Cardiac muscle cell (in vitro differentiated cells and primary cell): ENCODE measurements around the gene SBSN. TPM values are rescaled to one million over a fixed set of nuclear protein-coding genes. Genes with fewer than 3 reads are reported as not detected.

Experiments
- DNase-seq, 2 donors: peaks; one replicate each; pipeline versions ENCODE4 v3.0.0 to v3.0.0-alpha.2; 2010 to 2017; ENCODE audit warnings: low read depth in 1 of 2, low spot score in 1 of 2
- H3K27ac ChIP-seq: fragments of 200-600 bp; sonication (generic); 2 replicates; pipeline ENCODE4 v1.5.1; 2016
- H3K27me3 ChIP-seq: fragments of 200-600 bp; sonication (generic); 2 replicates; pipeline ENCODE4 v1.6.0; 2016; ENCODE audit warnings: control low read depth
- H3K36me3 ChIP-seq: fragments of 200-600 bp; sonication (generic); 2 replicates; pipeline ENCODE4 v1.5.1; 2016; ENCODE audit warnings: control low read depth
- H3K4me1 ChIP-seq: fragments of 200-600 bp; sonication (generic); 2 replicates; pipeline ENCODE4 v1.8.1; 2017; ENCODE audit warnings: low read depth, mild to moderate bottlenecking, mixed run types
- H3K4me3 ChIP-seq: fragments of 200-600 bp; sonication (generic); 2 replicates; pipeline ENCODE4 v1.5.1; 2016; ENCODE audit warnings: mild to moderate bottlenecking
- H3K9me3 ChIP-seq: fragments of 200-600 bp; sonication (generic); 2 replicates; pipeline ENCODE4 v1.5.1; 2017; ENCODE audit warnings: low read depth, mild to moderate bottlenecking, control low read depth
- polyA plus RNA-seq: library from polyadenylated mRNA; unstranded; fragments of >200 nt; fragmentation: Nextera tagmentation; extraction: Ambion mirVana; gene quantifications from 2 replicates; pipeline ENCODE4 v1.2.1, GENCODE V29; 2016
- total RNA-seq: library from RNA; depleted of rRNA; stranded (reverse); fragments of >200 nt; gene quantifications from 2 replicates; pipeline ENCODE4 v1.2.3, GENCODE V29; 2016
- TF ChIP-seq, protein P1 (sequence below): IDR thresholded peaks from 2 replicates; pipeline ENCODE4 v1.5.1; 2012; ENCODE audit warnings: low read depth, mild to moderate bottlenecking, low read length

SBSN gene
- total and polyA plus RNA-seq, 2 experiments from 2014 or later, result 0.15 TPM; not detected in 1

- Histone ChIP-seq H3K36me3 (no peaks in the 10 kb centered on the region), H3K4me1 (peaks cover 10% of the 10 kb centered on the region), H3K27ac (no peak overlapping the region), H3K9me3 (no peaks in the 10 kb centered on the region), H3K27me3 (no peaks in the 10 kb centered on the region), H3K4me3 (no peak overlapping the region)
- TF ChIP-seq, protein P1, sequence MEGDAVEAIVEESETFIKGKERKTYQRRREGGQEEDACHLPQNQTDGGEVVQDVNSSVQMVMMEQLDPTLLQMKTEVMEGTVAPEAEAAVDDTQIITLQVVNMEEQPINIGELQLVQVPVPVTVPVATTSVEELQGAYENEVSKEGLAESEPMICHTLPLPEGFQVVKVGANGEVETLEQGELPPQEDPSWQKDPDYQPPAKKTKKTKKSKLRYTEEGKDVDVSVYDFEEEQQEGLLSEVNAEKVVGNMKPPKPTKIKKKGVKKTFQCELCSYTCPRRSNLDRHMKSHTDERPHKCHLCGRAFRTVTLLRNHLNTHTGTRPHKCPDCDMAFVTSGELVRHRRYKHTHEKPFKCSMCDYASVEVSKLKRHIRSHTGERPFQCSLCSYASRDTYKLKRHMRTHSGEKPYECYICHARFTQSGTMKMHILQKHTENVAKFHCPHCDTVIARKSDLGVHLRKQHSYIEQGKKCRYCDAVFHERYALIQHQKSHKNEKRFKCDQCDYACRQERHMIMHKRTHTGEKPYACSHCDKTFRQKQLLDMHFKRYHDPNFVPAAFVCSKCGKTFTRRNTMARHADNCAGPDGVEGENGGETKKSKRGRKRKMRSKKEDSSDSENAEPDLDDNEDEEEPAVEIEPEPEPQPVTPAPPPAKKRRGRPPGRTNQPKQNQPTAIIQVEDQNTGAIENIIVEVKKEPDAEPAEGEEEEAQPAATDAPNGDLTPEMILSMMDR, result no peak
- no peak for DNase-seq
Measured at GRCh38 chr19:35498220-35498619, 29.9 kb downstream of the SBSN start.

DNA sequence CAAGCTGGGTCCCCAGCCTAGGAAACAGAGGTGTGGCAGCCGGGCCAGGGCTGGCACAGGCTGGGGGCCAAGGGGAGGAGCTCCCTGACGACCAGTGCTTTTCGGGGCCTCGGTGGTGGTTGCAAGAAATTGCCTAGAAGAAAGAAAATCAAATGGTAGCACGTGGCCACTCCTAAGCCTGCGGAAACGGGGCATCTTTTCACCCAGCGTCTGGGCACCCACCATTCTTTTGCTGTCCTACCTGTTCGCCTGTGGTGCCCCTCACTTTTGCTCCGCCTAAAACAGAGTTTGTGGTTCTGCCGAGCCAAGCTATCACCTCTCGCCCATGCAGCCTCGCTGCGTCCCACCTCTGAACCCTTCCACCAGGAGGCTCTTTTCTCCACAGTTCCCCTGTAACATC, 30.7 kb downstream of the SBSN start:
- Histone ChIP-seq H3K27ac (no peak overlapping the region), H3K36me3 (no peaks in the 10 kb centered on the region), H3K4me1 (peaks cover 6% of the 10 kb centered on the region), H3K27me3 (no peaks in the 10 kb centered on the region), H3K4me3 (no peak overlapping the region), H3K9me3 (no peaks in the 10 kb centered on the region)
- DNase-seq, result no peak
- TF ChIP-seq, protein P1, result no peak

- Histone ChIP-seq H3K9me3 (no peaks in the 10 kb centered on the region), H3K36me3 (no peaks in the 10 kb centered on the region), H3K27ac (no peak overlapping the region), H3K4me1 (peaks cover 6% of the 10 kb centered on the region), H3K27me3 (no peaks in the 10 kb centered on the region), H3K4me3 (no peak overlapping the region)
- peak; percentile 81 to 84 for DNase-seq
- TF ChIP-seq, protein P1, result peak; percentile 98
Measured at GRCh38 chr19:35495107-35496064, 32.7 kb downstream of the SBSN start.

GRCh38 chr19:35493971-35494370, 34.1 kb downstream of the SBSN start:
- Histone ChIP-seq H3K27me3 (no peaks in the 10 kb centered on the region), H3K9me3 (no peaks in the 10 kb centered on the region), H3K4me3 (no peak overlapping the region), H3K36me3 (no peaks in the 10 kb centered on the region), H3K27ac (no peak overlapping the region), H3K4me1 (peaks cover 6% of the 10 kb centered on the region)
- TF ChIP-seq, protein P1, result no peak
- no peak for DNase-seq

- Histone ChIP-seq H3K36me3 (no peaks in the 10 kb centered on the region), H3K27me3 (no peaks in the 10 kb centered on the region), H3K4me1 (peaks cover 6% of the 10 kb centered on the region), H3K27ac (no peak overlapping the region), H3K9me3 (no peaks in the 10 kb centered on the region), H3K4me3 (no peak overlapping the region)
- TF ChIP-seq, protein P1, result no peak
- no peak for DNase-seq
Measured at GRCh38 chr19:35491836-35492360, 36.2 kb downstream of the SBSN start.
